Astrocyte of the spinal cord (primary cell): ENCODE results near the gene PDIA6.

ENCODE experiments used
- DNase-seq: peaks from one replicate; pipeline ENCODE4 v3.0.0; 2011; ENCODE audit warnings: low read depth, low spot score
- H3K4me3 ChIP-seq: 2 replicates; pipeline ENCODE4 v1.5.1; 2011; ENCODE audit warnings: low read depth, mild to moderate bottlenecking, low read length, moderate library complexity
- in situ Hi-C: cut with HindIII; loops from 2 replicates; pipeline ENCODE4 v1.10.0; 2017; ENCODE audit warnings: low sequenced_read_pairs
- TF ChIP-seq, protein P1 (sequence below): IDR thresholded peaks from 2 replicates; pipeline ENCODE4 v1.5.1; 2012; ENCODE audit warnings: low read depth, mild to moderate bottlenecking, low read length, inconsistent platforms

Gene PDIA6

DNA sequence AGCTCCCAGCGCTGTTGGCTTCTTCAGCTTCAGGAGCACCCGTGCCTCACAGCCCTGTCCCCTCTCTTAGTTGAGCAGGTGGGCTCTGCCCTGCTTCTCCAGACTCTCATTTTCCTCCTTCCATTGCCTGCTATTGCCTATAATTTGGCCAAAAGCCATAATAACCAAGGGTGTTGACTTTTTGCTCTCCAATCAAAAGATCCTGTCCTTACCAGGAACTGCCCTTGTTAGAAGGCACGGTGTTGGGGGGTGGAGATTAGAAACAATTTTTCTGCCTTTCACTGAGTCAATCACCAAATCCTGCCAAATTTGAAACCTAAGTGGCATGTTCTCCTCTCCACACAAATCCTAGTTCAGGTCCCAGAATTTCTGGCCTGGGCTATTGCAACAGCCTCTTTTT lies 16.7 kb upstream of the PDIA6 start:
- in situ Hi-C loops = no loop called here
- DNase-seq = no peak

DNA sequence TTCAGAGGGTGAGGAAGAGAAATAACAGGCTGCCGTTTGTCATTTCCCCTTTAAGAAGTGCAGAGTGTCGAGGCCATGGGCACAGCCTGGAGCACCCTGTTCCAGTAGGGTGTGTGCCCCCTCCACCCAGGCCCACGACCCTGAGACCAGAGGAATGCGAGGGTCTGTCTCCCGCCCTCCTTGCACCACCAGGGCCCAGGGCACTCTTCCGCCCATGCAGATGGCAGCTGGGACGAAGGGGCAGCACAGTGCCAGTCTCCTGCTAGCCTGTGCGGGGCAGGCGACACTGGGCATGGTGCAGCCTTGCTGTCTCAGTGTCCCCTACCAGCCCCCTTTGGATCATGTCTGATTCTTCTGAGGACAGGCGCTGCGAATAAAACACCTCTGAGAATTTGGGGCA lies 15.8 kb upstream of the PDIA6 start:
- H3K4me3 ChIP-seq = no peak overlapping the region
- no peak for DNase-seq
- in situ Hi-C loops = no loop called here
- TF ChIP-seq, protein P1, sequence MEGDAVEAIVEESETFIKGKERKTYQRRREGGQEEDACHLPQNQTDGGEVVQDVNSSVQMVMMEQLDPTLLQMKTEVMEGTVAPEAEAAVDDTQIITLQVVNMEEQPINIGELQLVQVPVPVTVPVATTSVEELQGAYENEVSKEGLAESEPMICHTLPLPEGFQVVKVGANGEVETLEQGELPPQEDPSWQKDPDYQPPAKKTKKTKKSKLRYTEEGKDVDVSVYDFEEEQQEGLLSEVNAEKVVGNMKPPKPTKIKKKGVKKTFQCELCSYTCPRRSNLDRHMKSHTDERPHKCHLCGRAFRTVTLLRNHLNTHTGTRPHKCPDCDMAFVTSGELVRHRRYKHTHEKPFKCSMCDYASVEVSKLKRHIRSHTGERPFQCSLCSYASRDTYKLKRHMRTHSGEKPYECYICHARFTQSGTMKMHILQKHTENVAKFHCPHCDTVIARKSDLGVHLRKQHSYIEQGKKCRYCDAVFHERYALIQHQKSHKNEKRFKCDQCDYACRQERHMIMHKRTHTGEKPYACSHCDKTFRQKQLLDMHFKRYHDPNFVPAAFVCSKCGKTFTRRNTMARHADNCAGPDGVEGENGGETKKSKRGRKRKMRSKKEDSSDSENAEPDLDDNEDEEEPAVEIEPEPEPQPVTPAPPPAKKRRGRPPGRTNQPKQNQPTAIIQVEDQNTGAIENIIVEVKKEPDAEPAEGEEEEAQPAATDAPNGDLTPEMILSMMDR = no peak

More for the DNA sequence above, 16.7 kb upstream of the PDIA6 start:
- H3K4me3 ChIP-seq = no peak overlapping the region
- TF ChIP-seq, protein P1 = no peak

DNA sequence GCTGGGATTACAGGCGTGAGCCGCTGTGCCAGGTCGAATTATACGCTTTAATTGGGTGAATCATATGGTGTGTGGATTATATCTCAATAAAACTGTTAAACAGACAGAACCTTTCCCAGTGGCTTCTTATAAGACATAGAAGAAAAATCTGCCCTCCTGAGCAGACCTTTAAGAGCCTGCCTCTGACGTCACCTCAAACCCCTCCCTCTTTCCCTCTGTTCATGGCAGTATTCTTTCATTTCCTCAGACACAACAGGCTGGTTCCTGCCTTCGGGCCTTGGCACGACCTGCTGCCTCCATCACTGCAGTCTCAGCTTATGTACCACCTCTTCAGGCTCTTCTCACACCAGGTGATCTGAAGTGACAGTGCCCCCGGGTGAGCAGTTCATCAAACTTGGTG lies 14.0 kb upstream of the PDIA6 start:
- TF ChIP-seq, protein P1 = no peak
- no peak for DNase-seq
- in situ Hi-C loops = no loop called here
- no peak overlapping the region for H3K4me3 ChIP-seq

DNA sequence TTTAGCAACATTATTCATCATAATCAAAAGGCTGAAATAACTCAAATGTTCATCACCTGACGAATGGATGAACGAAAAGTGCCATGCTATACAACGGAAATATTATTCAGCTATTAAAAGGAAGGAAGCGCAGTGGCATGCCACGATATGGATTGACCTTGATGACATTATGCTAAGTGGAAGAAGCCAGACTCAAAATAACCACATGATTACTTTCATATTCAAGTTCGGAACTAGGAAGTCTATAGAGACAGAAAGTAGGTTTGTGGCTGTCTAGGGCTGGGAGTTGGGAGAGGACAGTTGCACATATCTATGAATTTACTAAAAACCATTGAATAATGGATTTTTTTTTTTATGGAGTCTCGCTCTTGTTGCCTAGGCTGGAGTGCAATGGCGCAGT lies 13.4 kb upstream of the PDIA6 start:
- DNase-seq = no peak
- in situ Hi-C loops = no loop called here
- TF ChIP-seq, protein P1 = no peak
- no peak overlapping the region for H3K4me3 ChIP-seq

DNA sequence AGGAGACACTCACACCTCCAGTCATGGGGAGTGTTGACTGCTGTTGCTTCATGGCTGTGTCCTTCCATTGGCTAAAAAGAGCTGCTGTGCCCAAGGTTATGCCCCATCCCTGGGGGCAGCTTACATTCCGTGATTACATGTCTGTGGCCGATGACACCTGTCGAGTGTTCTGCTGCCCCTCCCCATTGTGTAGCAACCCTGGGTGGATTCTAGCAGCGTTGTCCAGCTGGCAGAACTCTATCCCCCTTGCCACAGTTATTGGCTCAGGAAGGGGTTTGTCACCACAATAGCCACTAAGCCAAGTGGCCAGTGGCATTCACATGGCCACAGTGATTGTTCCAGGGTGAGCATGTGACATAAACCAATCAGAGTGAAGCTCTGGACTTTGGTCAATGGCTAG lies 11.6 kb upstream of the PDIA6 start:
- no peak overlapping the region for H3K4me3 ChIP-seq
- no peak for DNase-seq
- TF ChIP-seq, protein P1 = no peak
- in situ Hi-C loops = no loop called here

DNA sequence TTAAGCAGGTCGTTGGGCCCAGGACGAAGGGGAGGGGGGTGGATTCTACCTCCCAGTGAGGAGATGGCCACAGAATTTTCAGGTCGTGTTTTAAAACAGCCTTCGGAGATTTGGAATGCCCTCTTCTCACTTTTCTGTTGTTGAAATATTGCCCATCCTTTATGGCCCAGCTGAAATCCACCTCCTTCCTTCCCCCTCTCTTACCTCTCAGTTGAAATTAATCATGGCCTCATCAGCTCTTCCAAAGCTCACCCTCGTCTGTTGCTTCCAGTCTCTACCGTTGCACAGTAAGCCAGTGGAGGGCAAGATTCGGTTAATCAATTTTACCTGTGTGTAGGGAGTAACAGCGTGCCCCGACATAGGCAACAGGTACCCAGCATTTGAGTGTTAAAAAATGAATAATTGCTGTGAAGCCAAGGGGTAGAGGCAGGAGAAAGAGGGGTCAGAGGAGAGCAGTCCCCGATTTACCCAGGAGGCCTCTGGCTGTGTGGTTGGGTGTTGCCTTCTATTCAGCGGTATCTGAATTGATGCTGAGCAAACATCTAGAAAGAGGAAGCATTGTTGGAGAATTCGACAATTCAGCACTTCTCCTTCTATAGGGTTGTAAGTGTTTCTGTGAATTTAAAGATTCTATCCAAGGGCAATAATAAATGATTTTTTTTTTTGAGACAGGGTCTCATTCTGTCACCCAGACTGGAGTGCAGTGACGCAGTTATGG lies 8.6 kb upstream of the PDIA6 start:
- TF ChIP-seq, protein P1 = no peak
- DNase-seq = no peak
- H3K4me3 ChIP-seq = no peak overlapping the region
- in situ Hi-C loops = no loop called here
